PC-3 (cell line): ENCODE data around the gene ADCY10. TPM values are rescaled to one million over a fixed set of nuclear protein-coding genes. Genes with fewer than 3 reads are reported as not detected.

Experiments used
- ATAC-seq: fragments of 200-7000 bp; cut with Tn5 transposase; 2 replicates; pipeline ENCODE4 v1.9.1; 2020; ENCODE audit warnings: mild to moderate bottlenecking, moderate library complexity
- BruUV-seq: library from RNA; stranded (reverse); fragments of 400-500 nt; replicated peaks from 2 replicates; lab custom pipeline; 2021; lab: Mats Ljungman, UMichigan
- CTCF ChIA-PET: fragments of 300-600 bp; sonication (Branson Sonifier 250); formaldehyde crosslinking; loops from one replicate; lab custom pipeline; 2022; ENCODE audit warnings: antibody characterized with exemption; lab: Charles Lee
- POLR2A ChIA-PET: fragments of 300-600 bp; sonication (Branson Sonifier 250); formaldehyde crosslinking; loops from one replicate; lab custom pipeline; 2022; ENCODE audit warnings: antibody characterized with exemption; ENCODE audit not compliant: unreplicated experiment; lab: Charles Lee
- DNase-seq: peaks from one replicate; pipeline ENCODE4 v3.0.0-alpha.2; 2015
- H2AFZ ChIP-seq: fragments of 300-600 bp; sonication (generic); 2 replicates; pipeline ENCODE4 v1.6.0; 2016; ENCODE audit warnings: antibody characterized with exemption, low read length
- H3F3A ChIP-seq: fragments of 300-600 bp; sonication (generic); one replicate; pipeline ENCODE4 v1.6.0; 2017; ENCODE audit warnings: antibody characterized with exemption, low read length, control low read depth, mild to moderate bottlenecking; ENCODE audit not compliant: unreplicated experiment
- H3K27ac ChIP-seq: fragments of 300-600 bp; sonication (generic); 2 replicates; pipeline ENCODE4 v1.5.1; 2016; ENCODE audit warnings: mild to moderate bottlenecking, low read length
- H3K27me3 ChIP-seq: fragments of 300-600 bp; sonication (generic); 2 replicates; pipeline ENCODE4 v1.6.1; 2016; ENCODE audit warnings: low read length, mixed read lengths
- H3K36me3 ChIP-seq: fragments of 300-600 bp; sonication (generic); 2 replicates; pipeline ENCODE4 v1.6.1; 2016; ENCODE audit warnings: low read depth, mixed run types, low read length, mixed read lengths
- H3K4me1 ChIP-seq: fragments of 300-600 bp; sonication (generic); 2 replicates; pipeline ENCODE4 v1.5.1; 2016; ENCODE audit warnings: low read length; ENCODE audit not compliant: insufficient read depth
- H3K4me2 ChIP-seq: fragments of 300-600 bp; sonication (generic); 2 replicates; pipeline ENCODE4 v1.6.0; 2016; ENCODE audit warnings: low read length
- H3K4me3 ChIP-seq: fragments of 300-600 bp; sonication (generic); 2 replicates; pipeline ENCODE4 v1.5.1; 2016; ENCODE audit warnings: mild to moderate bottlenecking, low read length, mixed read lengths
- H3K79me2 ChIP-seq: fragments of 300-600 bp; sonication (generic); 2 replicates; pipeline ENCODE4 v1.6.1; 2017; ENCODE audit warnings: low read length, mixed read lengths
- H3K9ac ChIP-seq: fragments of 300-600 bp; sonication (generic); 2 replicates; pipeline ENCODE4 v1.6.0; 2016; ENCODE audit warnings: mild to moderate bottlenecking, low read length
- H3K9me2 ChIP-seq: fragments of 300-600 bp; sonication (generic); replicated peaks from 2 replicates; pipeline ENCODE4 v1.6.1; 2016; ENCODE audit warnings: mixed run types, low read length, mixed read lengths
- H3K9me3 ChIP-seq: fragments of 300-600 bp; sonication (generic); 2 replicates; pipeline ENCODE4 v1.6.1; 2016; ENCODE audit warnings: low read length, mixed read lengths
- H4K20me1 ChIP-seq: fragments of 300-600 bp; sonication (generic); 2 replicates; pipeline ENCODE4 v1.6.1; 2016; ENCODE audit warnings: low read length, mixed read lengths
- EZH2 ChIP-seq: fragments of 300-600 bp; sonication (generic); IDR thresholded peaks from one replicate; pipeline ENCODE4 v1.6.1; 2017; ENCODE audit warnings: antibody characterized with exemption, mild to moderate bottlenecking, low read length; ENCODE audit not compliant: unreplicated experiment
- EZH2phosphoT487 ChIP-seq: fragments of 300-600 bp; sonication (generic); IDR thresholded peaks from 2 replicates; pipeline ENCODE4 v1.6.1; 2018; ENCODE audit warnings: mild to moderate bottlenecking, antibody characterized with exemption, low read length, borderline replicate concordance
- intact Hi-C: fragments of 100-400 bp; cut with micrococcal nuclease; formaldehyde crosslinking; loops from 2 replicates; pipeline ENCODE4 v1.9.0; 2023
- total RNA-seq: library from RNA; depleted of rRNA; stranded (reverse); fragments of >200 nt; gene quantifications from 2 replicates; pipeline ENCODE4 v1.2.3, GENCODE V29; 2014
- TF ChIP-seq, protein P1 (sequence below): fragments of 300-600 bp; sonication (generic); conservative IDR thresholded peaks from 2 replicates; pipeline ENCODE4 v1.5.1; 2017; ENCODE audit warnings: antibody characterized with exemption, low read depth, mild to moderate bottlenecking, low read length

The ADCY10 gene
- total RNA-seq, 1 experiment from 2014 or later: not detected

DNA sequence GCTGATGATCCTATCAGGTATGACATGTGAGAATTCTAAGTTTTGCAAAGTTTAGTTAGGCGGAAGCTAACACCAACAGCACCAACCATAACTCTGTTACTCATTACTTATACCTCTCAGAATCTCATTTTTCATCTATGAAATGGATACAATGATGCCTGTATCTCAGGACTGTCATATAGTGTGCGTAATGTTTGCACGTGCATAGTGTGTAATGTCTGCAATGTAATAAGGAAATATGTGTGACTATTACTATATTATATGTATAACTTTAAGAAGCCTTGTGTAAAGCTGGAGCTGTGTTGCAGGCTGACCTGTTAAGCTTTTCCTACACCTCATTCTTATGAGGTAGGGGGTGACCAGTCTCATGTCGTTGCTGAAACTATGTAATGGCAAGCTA, 13.0 kb downstream of the ADCY10 start:
- no TSS peak for BruUV-seq
- Histone ChIP-seq H3K9ac (no peak overlapping the region), H3F3A (no peaks in the 10 kb centered on the region), H3K9me3 (no peaks in the 10 kb centered on the region), H2AFZ (no peak overlapping the region), H4K20me1 (no peaks in the 10 kb centered on the region), H3K4me3 (no peak overlapping the region), H3K9me2 (no peaks in the 10 kb centered on the region), H3K27me3 (no peaks in the 10 kb centered on the region), H3K4me1 (peaks cover 8% of the 10 kb centered on the region; the same call in 1 of the 2 replicates), H3K27ac (no peak overlapping the region), H3K79me2 (no peaks in the 10 kb centered on the region), H3K4me2 (no peak overlapping the region), H3K36me3 (no peaks in the 10 kb centered on the region)
- TF ChIP-seq EZH2 (no peak), EZH2phosphoT487 (no peak)
- TF ChIP-seq, protein P1, sequence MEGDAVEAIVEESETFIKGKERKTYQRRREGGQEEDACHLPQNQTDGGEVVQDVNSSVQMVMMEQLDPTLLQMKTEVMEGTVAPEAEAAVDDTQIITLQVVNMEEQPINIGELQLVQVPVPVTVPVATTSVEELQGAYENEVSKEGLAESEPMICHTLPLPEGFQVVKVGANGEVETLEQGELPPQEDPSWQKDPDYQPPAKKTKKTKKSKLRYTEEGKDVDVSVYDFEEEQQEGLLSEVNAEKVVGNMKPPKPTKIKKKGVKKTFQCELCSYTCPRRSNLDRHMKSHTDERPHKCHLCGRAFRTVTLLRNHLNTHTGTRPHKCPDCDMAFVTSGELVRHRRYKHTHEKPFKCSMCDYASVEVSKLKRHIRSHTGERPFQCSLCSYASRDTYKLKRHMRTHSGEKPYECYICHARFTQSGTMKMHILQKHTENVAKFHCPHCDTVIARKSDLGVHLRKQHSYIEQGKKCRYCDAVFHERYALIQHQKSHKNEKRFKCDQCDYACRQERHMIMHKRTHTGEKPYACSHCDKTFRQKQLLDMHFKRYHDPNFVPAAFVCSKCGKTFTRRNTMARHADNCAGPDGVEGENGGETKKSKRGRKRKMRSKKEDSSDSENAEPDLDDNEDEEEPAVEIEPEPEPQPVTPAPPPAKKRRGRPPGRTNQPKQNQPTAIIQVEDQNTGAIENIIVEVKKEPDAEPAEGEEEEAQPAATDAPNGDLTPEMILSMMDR: no peak
- DNase-seq (no peak), ATAC-seq (no peak)
- ChIA-PET CTCF (no interaction called here), POLR2A (no interaction called here)
- intact Hi-C loops: loop anchor here (5.0 kb wide), 1 partner anchor 79 kb away; no protein-coding TSS in a partner anchor

GRCh38 chr1:167899253-167899681, 14.7 kb downstream of the ADCY10 start:
- CTCF ChIA-PET: no interaction called here
- no peaks in the 10 kb centered on the region for H4K20me1 ChIP-seq
- H3K9me2 ChIP-seq: no peaks in the 10 kb centered on the region
- POLR2A ChIA-PET: no interaction called here
- no peak overlapping the region for H3K27ac ChIP-seq
- no peaks in the 10 kb centered on the region for H3F3A ChIP-seq
- no TSS peak for BruUV-seq
- no peak for DNase-seq
- H3K36me3 ChIP-seq: no peaks in the 10 kb centered on the region
- no peak overlapping the region for H3K4me3 ChIP-seq
- intact Hi-C loops: no loop called here
- TF ChIP-seq EZH2phosphoT487: no peak
- TF ChIP-seq EZH2: no peak
- TF ChIP-seq, protein P1: no peak
- no peak overlapping the region for H3K9ac ChIP-seq
- H3K79me2 ChIP-seq: no peaks in the 10 kb centered on the region
- no peak; the same call in 1 of the 2 replicates for ATAC-seq
- H3K4me1 ChIP-seq: peaks cover under 1% of the 10 kb centered on the region; the same call in 1 of the 2 replicates
- H3K9me3 ChIP-seq: no peaks in the 10 kb centered on the region
- H2AFZ ChIP-seq: no peak overlapping the region
- H3K4me2 ChIP-seq: no peak overlapping the region
- no peaks in the 10 kb centered on the region for H3K27me3 ChIP-seq

DNA sequence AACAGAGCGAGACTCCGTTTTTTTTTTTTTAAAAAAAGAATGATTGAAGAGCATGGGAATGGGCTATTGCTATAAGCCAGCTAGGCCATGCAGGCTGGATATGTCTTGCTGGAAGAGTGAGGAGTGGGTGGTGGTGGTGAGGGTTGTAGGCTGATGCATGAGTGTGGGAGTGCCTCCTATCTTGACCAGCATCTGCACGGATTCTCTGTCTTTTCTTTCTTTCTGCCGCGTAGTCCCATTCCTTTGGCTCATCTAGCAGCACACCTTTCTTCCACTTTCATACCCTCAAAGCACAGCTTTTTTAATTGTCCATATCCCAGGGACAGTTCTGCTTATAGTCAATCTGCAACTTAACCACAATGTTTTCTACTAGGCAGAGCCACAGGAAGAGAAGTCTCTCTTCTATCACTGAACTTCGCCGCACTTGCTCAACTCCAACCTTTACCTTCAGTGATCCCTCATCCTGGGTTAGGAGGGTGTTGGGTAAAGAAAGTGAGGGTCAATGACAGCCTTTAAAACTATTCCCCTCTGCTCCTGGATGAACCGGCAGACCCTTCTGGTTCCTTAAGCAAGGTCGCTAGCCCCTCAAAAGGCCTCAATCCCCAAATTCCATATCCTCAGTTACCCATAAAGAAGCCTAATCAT, 15.2 kb downstream of the ADCY10 start:
- H3K9ac ChIP-seq: no peak overlapping the region
- no peak for TF ChIP-seq EZH2
- TF ChIP-seq, protein P1: no peak
- H3F3A ChIP-seq: no peaks in the 10 kb centered on the region
- ChIA-PET POLR2A (no interaction called here), CTCF (no interaction called here)
- no peaks in the 10 kb centered on the region for H3K9me3 ChIP-seq
- H3K36me3 ChIP-seq: no peaks in the 10 kb centered on the region
- ATAC-seq (no peak), DNase-seq (no peak)
- no peak overlapping the region for H2AFZ ChIP-seq
- no peak overlapping the region for H3K27ac ChIP-seq
- H3K4me1 ChIP-seq: no peaks in the 10 kb centered on the region
- H3K4me3 ChIP-seq: no peak overlapping the region
- intact Hi-C loops: no loop called here
- no peaks in the 10 kb centered on the region for H4K20me1 ChIP-seq
- no peaks in the 10 kb centered on the region for H3K9me2 ChIP-seq
- no peaks in the 10 kb centered on the region for H3K79me2 ChIP-seq
- no peak overlapping the region for H3K4me2 ChIP-seq
- no TSS peak for BruUV-seq
- no peaks in the 10 kb centered on the region for H3K27me3 ChIP-seq
